ENCODE results near the gene NOSIP.

Gene NOSIP

DNA sequence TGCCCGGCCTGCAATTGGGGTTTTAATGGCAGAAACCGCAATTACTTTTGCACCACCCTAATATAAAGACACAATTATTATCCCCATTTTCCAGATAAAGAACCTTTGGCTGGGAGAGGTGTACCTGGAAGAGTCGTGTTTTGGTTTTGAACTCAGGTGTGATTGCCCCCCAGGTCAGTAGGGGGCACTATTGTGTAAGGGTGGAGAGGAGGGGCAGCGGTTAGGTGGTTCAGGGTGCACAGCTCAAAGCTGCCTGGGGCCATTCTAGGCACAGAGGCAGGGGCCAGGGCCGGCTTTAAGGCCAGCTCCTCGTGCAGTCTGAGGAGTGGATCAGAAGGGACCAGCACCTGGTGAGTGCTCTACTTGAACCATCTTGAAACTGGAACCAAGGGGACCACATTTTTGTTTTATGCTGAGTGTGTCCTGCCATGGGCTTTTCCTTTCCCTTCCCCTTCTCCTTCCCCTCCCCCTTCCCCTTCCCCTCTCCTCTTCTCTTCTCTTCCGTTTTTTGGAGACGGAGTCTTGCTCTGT lies 73.7 kb downstream of the NOSIP start:
- DNase-seq (ENCODE audit: low spot score) = no peak
